ENCODE data around the gene HS3ST1.
"Not testable (repeated sequence)": the region's sequence is repeated elsewhere in the genome, so short reads cannot be mapped to it uniquely, and the experiment has no call there.

GRCh38 chr4:11384072-11384471 is 44.6 kb downstream of the HS3ST1 start:
- TF ChIP-seq POLR2AphosphoS5 (IDR thresholded peaks at IDR 0.05; ENCODE audit: low read depth, low read length); POLR2A (IDR thresholded peaks at IDR 0.05; ENCODE audit: low read depth, low read length); TAF1 (IDR thresholded peaks at IDR 0.05; ENCODE audit: borderline replicate concordance, low read depth, low read length): not testable (repeated sequence)
